Activated CD8-positive, alpha-beta memory T cell treated with anti-CD3 and anti-CD28 coated beads, Interleukin-2, amount 50 U/mL, for 24 hours (primary cell): ENCODE data around the gene NR2C1.
"Not testable (repeated sequence)": the region's sequence is repeated elsewhere in the genome, so short reads cannot be mapped to it uniquely, and the experiment has no call there.

Experiments
- DNase-seq: peaks from one replicate; pipeline ENCODE4 v3.0.0-alpha.2; 2020; ENCODE audit errors: extremely low read depth

The NR2C1 gene

GRCh38 chr12:95002754-95003153 lies 70.7 kb downstream of the NR2C1 start:
- no peak for DNase-seq

- DNase-seq = no peak
Observed at GRCh38 chr12:94998326-94998725, 75.1 kb downstream of the NR2C1 start.

GRCh38 chr12:94997726-94998125 lies 75.7 kb downstream of the NR2C1 start:
- no peak for DNase-seq

- DNase-seq = no peak
Observed at GRCh38 chr12:94997061-94997460, 76.4 kb downstream of the NR2C1 start.

GRCh38 chr12:94994312-94994711 lies 79.1 kb downstream of the NR2C1 start:
- DNase-seq = no peak

DNA sequence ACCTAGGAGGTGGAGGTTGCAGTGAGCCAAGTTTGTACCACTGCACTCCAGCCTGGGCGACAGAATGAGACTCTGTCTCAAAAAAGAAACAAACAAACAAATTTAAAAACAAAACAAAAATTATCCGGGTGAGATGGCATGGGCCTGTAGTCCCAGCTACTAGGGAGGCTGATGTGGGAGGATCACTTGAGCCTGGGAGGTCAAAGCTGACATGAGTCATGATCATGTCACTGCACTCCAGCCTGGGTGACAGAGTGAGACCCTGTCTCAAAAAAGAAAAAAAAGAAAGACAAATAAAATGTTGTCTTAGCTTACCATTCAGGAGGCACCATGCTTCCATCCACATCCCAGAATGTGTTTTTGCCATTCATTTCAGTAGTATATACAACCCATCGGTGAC lies 79.6 kb downstream of the NR2C1 start:
- not testable (repeated sequence) for DNase-seq

- no peak for DNase-seq
Observed at GRCh38 chr12:94990222-94990621, 83.2 kb downstream of the NR2C1 start.

DNA sequence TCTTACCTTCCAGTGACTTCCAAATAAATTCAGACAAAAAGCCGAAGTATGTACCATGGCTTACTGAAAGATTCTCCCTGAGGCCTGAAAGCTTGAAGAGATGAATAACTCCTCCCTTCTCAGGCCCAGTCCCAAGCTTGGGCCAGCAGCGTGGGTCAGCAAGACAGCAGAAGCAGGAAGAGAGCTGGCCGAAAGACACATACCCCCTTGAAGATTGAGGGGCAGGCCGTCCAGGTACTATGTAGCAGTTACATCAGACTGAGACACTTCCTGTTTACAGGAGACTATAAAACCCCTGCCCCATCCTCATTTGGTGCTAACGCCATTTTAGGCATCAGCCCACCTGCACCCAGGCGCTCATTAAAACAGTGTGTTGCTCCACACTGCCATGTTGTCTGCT lies 84.9 kb downstream of the NR2C1 start:
- DNase-seq = no peak

GRCh38 chr12:94987801-94988200 lies 85.6 kb downstream of the NR2C1 start:
- no peak for DNase-seq

DNA sequence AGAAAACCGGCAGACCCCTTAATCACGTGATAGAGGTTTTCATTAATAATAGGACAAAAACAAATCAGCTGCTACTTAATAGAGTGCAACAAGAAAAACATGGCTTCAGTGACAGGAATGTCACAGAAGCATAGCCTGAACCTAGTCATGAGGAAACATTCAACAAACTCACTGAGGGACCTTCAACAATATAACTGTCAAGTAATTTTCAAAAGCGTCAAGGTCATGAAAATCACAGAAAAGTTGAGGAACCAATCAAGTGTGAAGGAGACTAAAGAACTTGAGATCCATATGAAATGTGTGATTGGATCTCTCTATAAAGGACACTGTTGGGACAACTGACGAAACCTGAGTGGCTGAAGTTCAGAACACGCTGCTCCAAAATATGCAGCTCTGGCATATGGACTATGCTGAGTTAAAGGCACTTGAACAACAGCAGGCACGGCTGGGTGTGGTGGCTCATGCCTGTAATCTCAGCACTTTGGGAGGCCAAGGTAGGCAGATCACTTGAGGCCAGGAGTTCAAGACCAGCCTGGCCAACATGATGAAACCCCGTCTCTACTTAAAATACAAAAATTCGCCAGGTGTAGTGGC lies 86.2 kb downstream of the NR2C1 start:
- no peak for DNase-seq

- not testable (repeated sequence) for DNase-seq
Observed at GRCh38 chr12:94985099-94985498, 88.3 kb downstream of the NR2C1 start.

GRCh38 chr12:94983321-94983720 lies 90.1 kb downstream of the NR2C1 start:
- no peak for DNase-seq

GRCh38 chr12:94982456-94982855 lies 91.0 kb downstream of the NR2C1 start:
- DNase-seq = no peak

DNA sequence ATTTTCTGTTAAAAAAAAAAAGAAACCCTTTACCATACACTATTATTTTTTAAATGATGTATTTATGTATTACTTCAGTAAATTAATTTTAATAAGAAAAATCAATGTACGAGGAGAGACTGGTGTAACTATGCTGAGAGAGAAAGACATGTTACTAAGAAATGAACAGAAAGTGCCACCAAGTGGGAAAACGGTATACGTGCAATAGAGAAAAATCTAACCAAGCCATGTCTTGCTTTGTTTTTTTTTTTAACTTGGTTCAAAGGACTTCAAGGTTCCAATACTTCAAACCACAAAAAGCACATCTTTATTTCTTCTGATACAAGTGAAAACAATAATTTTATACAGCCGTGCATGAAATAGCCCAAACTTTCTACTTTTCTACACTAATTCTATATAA lies 92.8 kb downstream of the NR2C1 start:
- no peak for DNase-seq

GRCh38 chr12:94979941-94980340 lies 93.5 kb downstream of the NR2C1 start:
- no peak for DNase-seq

- DNase-seq = no peak
Observed at GRCh38 chr12:94977766-94978468, 95.5 kb downstream of the NR2C1 start.

DNA sequence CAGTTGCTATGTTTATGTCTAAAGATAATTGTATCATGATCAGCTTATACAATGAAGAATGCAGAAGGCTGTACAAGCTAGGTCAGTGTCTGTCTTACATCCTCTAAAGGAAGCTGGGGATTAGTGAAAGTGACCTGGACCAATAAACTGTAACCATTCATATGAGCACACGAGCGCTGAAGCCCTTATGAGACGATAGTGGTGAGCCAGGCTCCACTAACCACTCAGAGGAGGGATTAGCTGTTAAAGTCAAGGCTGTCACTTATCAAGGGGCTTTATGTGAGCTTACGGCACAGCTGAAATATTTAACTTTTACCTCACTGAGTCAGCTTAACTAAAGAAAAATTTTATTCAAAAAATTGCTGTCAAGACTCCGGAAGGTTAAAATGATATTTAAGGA lies 100.2 kb downstream of the NR2C1 start:
- DNase-seq = no peak

DNA sequence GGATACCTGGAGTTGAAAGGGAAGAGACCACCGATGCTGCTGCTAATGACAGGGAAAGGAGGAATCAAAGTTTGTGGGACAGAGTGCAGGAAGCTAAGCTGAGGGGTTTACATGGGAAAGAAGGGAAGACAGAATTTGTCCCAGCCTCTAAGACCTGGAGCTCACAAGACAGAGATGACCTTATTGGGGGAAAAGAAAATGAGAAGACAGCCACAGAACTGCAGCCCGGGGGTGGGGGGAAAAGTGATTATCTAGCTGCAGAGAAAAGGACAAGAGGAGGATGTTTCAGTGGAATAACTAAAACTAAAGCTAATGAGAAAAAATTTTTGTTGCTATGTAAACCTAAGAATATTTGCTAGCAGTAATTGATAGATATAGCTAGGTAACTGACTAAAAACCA lies 100.6 kb downstream of the NR2C1 start:
- DNase-seq = no peak

- no peak for DNase-seq
Observed at GRCh38 chr12:94971923-94972322, 101.5 kb downstream of the NR2C1 start.

DNA sequence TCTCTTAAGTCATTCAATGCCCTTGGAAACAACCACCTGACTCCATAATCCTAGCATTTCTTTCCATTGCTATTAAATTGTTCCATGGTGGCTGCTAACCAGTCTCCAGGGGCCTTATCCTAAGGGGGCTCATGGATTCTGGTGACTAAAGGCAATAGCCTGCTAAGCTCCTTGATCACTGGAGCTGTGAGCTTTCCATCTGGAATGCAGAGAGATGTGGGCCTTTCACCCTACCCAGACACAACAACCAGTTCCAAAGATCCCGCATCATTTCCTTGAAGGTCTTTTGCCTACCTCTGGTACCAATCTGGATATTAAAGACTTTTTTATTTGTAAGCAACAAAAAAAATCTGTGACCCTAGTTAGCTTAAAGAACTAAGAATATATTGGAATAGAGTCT lies 102.9 kb downstream of the NR2C1 start:
- DNase-seq = no peak
